WTC11 (cell line): Measurements from ENCODE around the gene NDUFV3. TPM values are rescaled to one million over a fixed set of nuclear protein-coding genes. Genes with fewer than 3 reads are reported as not detected.

ENCODE experiments used
- ARID4B ChIP-seq: sonication (generic); formaldehyde crosslinking; IDR thresholded peaks from 2 replicates; pipeline ENCODE4 v1.8.0; 2023; ENCODE audit warnings: missing genetic modification reagents, mild to moderate bottlenecking, borderline replicate concordance
- ATF3 ChIP-seq: sonication (generic); formaldehyde crosslinking; conservative IDR thresholded peaks from 2 replicates; pipeline ENCODE4 v1.8.1; 2022; ENCODE audit warnings: mild to moderate bottlenecking, missing genetic modification reagents
- ATF6 ChIP-seq: sonication (generic); formaldehyde crosslinking; IDR thresholded peaks from 2 replicates; pipeline ENCODE4 v1.8.1; 2023; ENCODE audit warnings: mild to moderate bottlenecking, missing genetic modification reagents
- CREM ChIP-seq: sonication (generic); formaldehyde crosslinking; IDR thresholded peaks from 2 replicates; pipeline ENCODE4 v1.8.1; 2022; ENCODE audit warnings: mild to moderate bottlenecking, missing genetic modification reagents, moderate library complexity
- CTCF ChIP-seq: fragments of 200-600 bp; IDR thresholded peaks from 2 replicates; pipeline ENCODE4 v1.8.0; 2022; ENCODE audit warnings: antibody characterized with exemption
- E2F5 ChIP-seq: sonication (generic); formaldehyde crosslinking; IDR thresholded peaks from 2 replicates; pipeline ENCODE4 v1.8.1; 2022; ENCODE audit warnings: mild to moderate bottlenecking, moderate library complexity, missing genetic modification reagents
- ELF4 ChIP-seq: sonication (generic); formaldehyde crosslinking; IDR thresholded peaks from 2 replicates; pipeline ENCODE4 v1.8.1; 2022; ENCODE audit warnings: low read depth, mild to moderate bottlenecking, moderate library complexity, missing genetic modification reagents
- ESRRA ChIP-seq: sonication (generic); formaldehyde crosslinking; IDR thresholded peaks from 2 replicates; pipeline ENCODE4 v1.8.1; 2022; ENCODE audit warnings: mild to moderate bottlenecking, missing genetic modification reagents, borderline replicate concordance
- ETV6 ChIP-seq: sonication (generic); formaldehyde crosslinking; IDR thresholded peaks from 2 replicates; pipeline ENCODE4 v1.8.1; 2022; ENCODE audit warnings: mild to moderate bottlenecking, missing genetic modification reagents
- IRF1 ChIP-seq: sonication (generic); formaldehyde crosslinking; IDR thresholded peaks from 2 replicates; pipeline ENCODE4 v1.8.0; 2023; ENCODE audit warnings: missing genetic modification reagents
- JUN ChIP-seq: sonication (generic); formaldehyde crosslinking; IDR thresholded peaks from 2 replicates; pipeline ENCODE4 v1.8.0; 2023; ENCODE audit warnings: mild to moderate bottlenecking, missing genetic modification reagents
- MAX ChIP-seq: sonication (generic); formaldehyde crosslinking; IDR thresholded peaks from 2 replicates; pipeline ENCODE4 v1.8.0; 2022; ENCODE audit warnings: mild to moderate bottlenecking, missing genetic modification reagents
- MYBL2 ChIP-seq: sonication (generic); formaldehyde crosslinking; IDR thresholded peaks from 2 replicates; pipeline ENCODE4 v1.8.1; 2023; ENCODE audit warnings: mild to moderate bottlenecking, moderate library complexity, missing genetic modification reagents
- NFE2L1 ChIP-seq: sonication (generic); formaldehyde crosslinking; IDR thresholded peaks from 2 replicates; pipeline ENCODE4 v1.8.1; 2023; ENCODE audit warnings: missing genetic modification reagents
- NR1H2 ChIP-seq: sonication (generic); formaldehyde crosslinking; IDR thresholded peaks from 2 replicates; pipeline ENCODE4 v1.9.0; 2021; ENCODE audit warnings: mild to moderate bottlenecking, moderate library complexity, missing genetic modification reagents
- RORB ChIP-seq: fragments of 250-450 bp; sonication (Bioruptor Pico); IDR thresholded peaks from 2 replicates; pipeline ENCODE4 v1.9.0; 2021; ENCODE audit warnings: mild to moderate bottlenecking
- SMAD3 ChIP-seq: sonication (generic); formaldehyde crosslinking; IDR thresholded peaks from 2 replicates; pipeline ENCODE4 v1.8.0; 2022; ENCODE audit warnings: missing genetic modification reagents, mild to moderate bottlenecking, borderline replicate concordance
- STAT6 ChIP-seq: sonication (generic); formaldehyde crosslinking; conservative IDR thresholded peaks from 2 replicates; pipeline ENCODE4 v1.8.1; 2023; ENCODE audit warnings: mild to moderate bottlenecking, low read depth, missing genetic modification reagents, moderate library complexity
- ZBTB43 ChIP-seq: sonication (generic); formaldehyde crosslinking; IDR thresholded peaks from 2 replicates; pipeline ENCODE4 v1.8.1; 2023; ENCODE audit warnings: mild to moderate bottlenecking, missing genetic modification reagents
- ZNF512 ChIP-seq: sonication (generic); formaldehyde crosslinking; IDR thresholded peaks from 2 replicates; pipeline ENCODE4 v1.8.1; 2022; ENCODE audit warnings: missing genetic modification reagents, borderline replicate concordance
- total RNA-seq: library from RNA; stranded (reverse); gene quantifications from 3 replicates; pipeline ENCODE4 v1.2.3, GENCODE V29; 2021

The NDUFV3 gene
- total RNA-seq, 1 experiment from 2014 or later: 28.5 TPM

- peak; percentile 44; the same call in 1 of the 2 replicates for TF ChIP-seq ARID4B (CRISPR knock-in tag)
- TF ChIP-seq STAT6 (CRISPR knock-in tag): no peak
- TF ChIP-seq RORB (CRISPR knock-in tag): no peak
- peak; percentile 76; the same call in 1 of the 2 replicates for TF ChIP-seq SMAD3 (CRISPR knock-in tag)
- TF ChIP-seq MYBL2 (CRISPR knock-in tag): peak; percentile 20; the same call in 1 of the 2 replicates
- TF ChIP-seq E2F5 (CRISPR knock-in tag): peak; percentile 61; the same call in 1 of the 2 replicates
- TF ChIP-seq ZBTB43 (CRISPR knock-in tag): no peak
- TF ChIP-seq ELF4 (CRISPR knock-in tag): peak; percentile 81; the same call in 1 of the 2 replicates
- peak; percentile 90 for TF ChIP-seq CREM
- peak; percentile 47; the same call in 1 of the 2 replicates for TF ChIP-seq JUN (CRISPR knock-in tag)
- TF ChIP-seq IRF1 (CRISPR knock-in tag): peak; percentile 50; the same call in 1 of the 2 replicates
- peak; percentile 83 for TF ChIP-seq MAX
- no peak for TF ChIP-seq ATF6 (CRISPR knock-in tag)
- no peak; the same call in 1 of the 2 replicates for TF ChIP-seq NFE2L1 (CRISPR knock-in tag)
- TF ChIP-seq ZNF512 (CRISPR knock-in tag): no peak
- no peak for TF ChIP-seq ATF3
- TF ChIP-seq CTCF: no peak
- no peak for TF ChIP-seq NR1H2 (CRISPR knock-in tag)
- TF ChIP-seq ETV6 (CRISPR knock-in tag): 0 out of 2 replicates have a peak, but pooled peaks have one; percentile 83
- TF ChIP-seq ESRRA (CRISPR knock-in tag): peak; percentile 70; the same call in 1 of the 2 replicates
These were observed at the start of gene NDUFV3 (continued) for GRCh38 chr21:42892931-42893755.
